ENCODE data around the gene HABP4. TPM values are rescaled to one million over a fixed set of nuclear protein-coding genes. Genes with fewer than 3 reads are reported as not detected.

The HABP4 gene
- total and polyA plus RNA-seq, 11 donors = 17.8 to 35.7 (median 25.9) TPM

- TF ChIP-seq, protein P1, sequence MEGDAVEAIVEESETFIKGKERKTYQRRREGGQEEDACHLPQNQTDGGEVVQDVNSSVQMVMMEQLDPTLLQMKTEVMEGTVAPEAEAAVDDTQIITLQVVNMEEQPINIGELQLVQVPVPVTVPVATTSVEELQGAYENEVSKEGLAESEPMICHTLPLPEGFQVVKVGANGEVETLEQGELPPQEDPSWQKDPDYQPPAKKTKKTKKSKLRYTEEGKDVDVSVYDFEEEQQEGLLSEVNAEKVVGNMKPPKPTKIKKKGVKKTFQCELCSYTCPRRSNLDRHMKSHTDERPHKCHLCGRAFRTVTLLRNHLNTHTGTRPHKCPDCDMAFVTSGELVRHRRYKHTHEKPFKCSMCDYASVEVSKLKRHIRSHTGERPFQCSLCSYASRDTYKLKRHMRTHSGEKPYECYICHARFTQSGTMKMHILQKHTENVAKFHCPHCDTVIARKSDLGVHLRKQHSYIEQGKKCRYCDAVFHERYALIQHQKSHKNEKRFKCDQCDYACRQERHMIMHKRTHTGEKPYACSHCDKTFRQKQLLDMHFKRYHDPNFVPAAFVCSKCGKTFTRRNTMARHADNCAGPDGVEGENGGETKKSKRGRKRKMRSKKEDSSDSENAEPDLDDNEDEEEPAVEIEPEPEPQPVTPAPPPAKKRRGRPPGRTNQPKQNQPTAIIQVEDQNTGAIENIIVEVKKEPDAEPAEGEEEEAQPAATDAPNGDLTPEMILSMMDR (IDR thresholded peaks at IDR 0.05) = no peak
- no peak for TF ChIP-seq POLR2A (IDR thresholded peaks at IDR 0.05)
- Histone ChIP-seq H3K4me3 (no peak overlapping the region), H3K27ac (no peak overlapping the region), H3K27me3 (no peaks in the 10 kb centered on the region), H3K4me1 (peaks cover 0 to 12% (median 2%) of the 10 kb centered on the region in 12 donors), H3K9me3 (no peaks in the 10 kb centered on the region), H3K36me3 (peaks cover 0 to 46% (median 7%) of the 10 kb centered on the region in 9 donors)
- intact Hi-C loops (cut with DNase I) = loop anchor here in 6 of 10 donors (10.0 kb wide), 5 partner anchors 107 to 207 kb away; partner anchors contain the start of genes CDC14B (in 2 of the 6) and PRXL2C (in 1 of the 6)
- DNase-seq = no peak
- no peak for ATAC-seq
- 91 to 96% (median 92%) methylated on average over 8 of the region's 8 CpGs for WGBS, 4 donors
Measured at GRCh38 chr9:96458226-96458625, 8.3 kb downstream of the HABP4 start.

DNA sequence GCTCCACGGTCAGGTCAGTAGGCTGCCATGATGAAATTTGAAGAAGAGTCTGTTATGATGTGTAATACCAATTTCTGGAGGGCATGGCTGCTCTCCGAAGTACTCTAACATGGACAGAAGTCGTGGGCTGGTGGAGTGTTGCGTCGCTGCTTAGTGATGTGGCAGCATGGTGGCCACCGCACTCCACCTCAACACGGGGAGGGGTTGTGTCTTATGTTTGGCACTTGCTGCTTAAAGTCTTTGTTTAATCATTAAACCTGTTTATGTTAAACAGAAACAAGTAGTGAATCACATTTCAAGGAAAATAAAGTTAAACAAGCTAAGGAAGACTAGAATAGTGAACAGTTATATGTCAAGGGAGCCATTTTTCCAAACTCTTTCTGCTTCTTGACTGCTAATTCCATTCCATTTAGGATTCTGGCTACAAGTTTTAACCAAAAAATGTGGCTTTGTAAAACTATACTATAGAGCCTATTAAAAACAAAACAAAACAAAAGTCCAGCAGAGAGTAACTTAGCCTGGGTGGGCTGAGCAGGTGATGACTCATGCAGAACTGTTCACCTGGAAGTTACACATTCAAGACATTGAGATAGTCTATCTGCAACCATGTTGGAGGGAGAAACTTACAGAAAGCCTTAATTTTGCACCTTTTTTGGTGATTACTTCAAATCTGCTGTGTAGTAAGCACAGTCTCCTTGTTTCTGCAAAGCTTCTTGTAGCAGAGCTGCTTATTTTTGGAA is 9.5 kb downstream of the HABP4 start:
- intact Hi-C loops (cut with DNase I) = loop anchor here in 6 of 10 donors (10.0 kb wide), 5 partner anchors 105 to 205 kb away; partner anchors contain the start of genes CDC14B (in 2 of the 6) and PRXL2C (in 1 of the 6)
- Histone ChIP-seq H3K4me3 (no peak overlapping the region), H3K9me3 (no peaks in the 10 kb centered on the region), H3K4me1 (peaks cover 0 to 5% (median 0%) of the 10 kb centered on the region in 12 donors), H3K27ac (no peak overlapping the region), H3K27me3 (no peaks in the 10 kb centered on the region), H3K36me3 (peaks cover 0 to 46% (median 7%) of the 10 kb centered on the region in 9 donors)
- TF ChIP-seq, protein P1 (IDR thresholded peaks at IDR 0.05) = no peak
- no peak for TF ChIP-seq POLR2A (IDR thresholded peaks at IDR 0.05)
- no peak for DNase-seq
- WGBS, 4 donors = 95 to 97% (median 96%) methylated on average over 7 of the region's 7 CpGs
- ATAC-seq = no peak

- Histone ChIP-seq H3K36me3 (peaks cover 0 to 53% (median 9%) of the 10 kb centered on the region in 9 donors), H3K27ac (no peak overlapping the region), H3K4me3 (no peak overlapping the region), H3K27me3 (no peaks in the 10 kb centered on the region), H3K9me3 (no peaks in the 10 kb centered on the region), H3K4me1 (peaks cover 0 to 5% (median 0%) of the 10 kb centered on the region in 12 donors)
- ATAC-seq = no peak
- TF ChIP-seq POLR2A (IDR thresholded peaks at IDR 0.05) = no peak
- TF ChIP-seq, protein P1 (IDR thresholded peaks at IDR 0.05) = no peak
- intact Hi-C loops (cut with DNase I) = no loop called here
- DNase-seq = no peak
- 88 to 95% (median 90%) methylated on average over 5 of the region's 5 CpGs for WGBS, 4 donors
Measured at GRCh38 chr9:96460470-96460869, 10.5 kb downstream of the HABP4 start.

- DNase-seq (no peak), ATAC-seq (no peak)
- Histone ChIP-seq H3K36me3 (peaks cover 0 to 57% (median 13%) of the 10 kb centered on the region in 9 donors), H3K27me3 (no peaks in the 10 kb centered on the region), H3K4me3 (no peak overlapping the region), H3K9me3 (no peaks in the 10 kb centered on the region), H3K27ac (no peak overlapping the region), H3K4me1 (peaks cover 0 to 5% (median 0%) of the 10 kb centered on the region in 12 donors)
- TF ChIP-seq POLR2A (IDR thresholded peaks at IDR 0.05) = no peak
- TF ChIP-seq, protein P1 (IDR thresholded peaks at IDR 0.05) = no peak
- intact Hi-C loops (cut with DNase I) = no loop called here
Measured at GRCh38 chr9:96460882-96461281, 10.9 kb downstream of the HABP4 start.

Measured in heart left ventricle (tissue), 16 donors.